GM23338 (cell line): ENCODE results near the gene ZNF692. TPM values are rescaled to one million over a fixed set of nuclear protein-coding genes. Genes with fewer than 3 reads are reported as not detected.
A peak's percentile ranks its signal among the peaks of the same experiment; 100 is the strongest.

Experiments
- ATAC-seq: fragments of 200-7000 bp; cut with Tn5 transposase; 3 replicates; pipeline ENCODE4 v1.9.1; 2020
- DNase-seq: peaks from one replicate; pipeline ENCODE4 v3.0.0-alpha.2; 2015; ENCODE audit warnings: low spot score
- H2AFZ ChIP-seq: fragments of 200-600 bp; sonication (generic); 2 replicates; pipeline ENCODE4 v1.8.0; 2016; ENCODE audit warnings: antibody characterized with exemption, mild to moderate bottlenecking, moderate library complexity
- H3F3A ChIP-seq: fragments of 200-600 bp; sonication (generic); replicated peaks from 2 replicates; pipeline ENCODE4 v1.8.0; 2017; ENCODE audit warnings: antibody characterized with exemption, mixed run types, low read depth
- H3K27ac ChIP-seq: fragments of 200-600 bp; sonication (generic); 2 replicates; pipeline ENCODE4 v1.6.1; 2016; ENCODE audit warnings: low read depth
- H3K27me3 ChIP-seq: fragments of 200-600 bp; sonication (generic); 2 replicates; pipeline ENCODE4 v1.8.0; 2016; ENCODE audit warnings: mild to moderate bottlenecking, mixed run types, moderate library complexity; ENCODE audit not compliant: insufficient read depth
- H3K36me3 ChIP-seq: fragments of 200-600 bp; sonication (generic); 2 replicates; pipeline ENCODE4 v1.8.0; 2016; ENCODE audit warnings: mild to moderate bottlenecking; ENCODE audit not compliant: insufficient read depth
- H3K4me1 ChIP-seq: fragments of 200-600 bp; sonication (generic); 2 replicates; pipeline ENCODE4 v1.8.0; 2016; ENCODE audit warnings: mild to moderate bottlenecking, moderate library complexity; ENCODE audit not compliant: insufficient read depth
- H3K4me2 ChIP-seq: fragments of 200-600 bp; sonication (generic); 2 replicates; pipeline ENCODE4 v1.7.1; 2017; ENCODE audit warnings: mixed run types
- H3K4me3 ChIP-seq: fragments of 200-600 bp; sonication (generic); 2 replicates; pipeline ENCODE4 v1.6.1; 2016; ENCODE audit warnings: mixed run types
- H3K79me2 ChIP-seq: fragments of 200-600 bp; sonication (generic); replicated peaks from 2 replicates; pipeline ENCODE4 v1.8.0; 2017; ENCODE audit warnings: mild to moderate bottlenecking; ENCODE audit not compliant: insufficient read depth
- H3K9me2 ChIP-seq: fragments of 200-600 bp; sonication (generic); 2 replicates; pipeline ENCODE4 v1.8.0; 2017; ENCODE audit not compliant: insufficient read depth
- H4K20me1 ChIP-seq: fragments of 200-600 bp; sonication (generic); replicated peaks from 2 replicates; pipeline ENCODE4 v1.8.0; 2017; ENCODE audit warnings: mild to moderate bottlenecking; ENCODE audit not compliant: insufficient read depth
- H3K27ac Mint-ChIP-seq: 2 replicates; pipeline ENCODE4 v1.8.0; 2020; ENCODE audit warnings: inconsistent platforms, mild to moderate bottlenecking, moderate library complexity, mixed read lengths
- H3K27me3 Mint-ChIP-seq: 3 replicates; pipeline ENCODE4 v1.8.0; 2022; ENCODE audit warnings: low read depth, mild to moderate bottlenecking, moderate library complexity, mixed read lengths, inconsistent platforms; ENCODE audit not compliant: insufficient read depth, poor library complexity
- H3K36me3 Mint-ChIP-seq: 3 replicates; pipeline ENCODE4 v1.8.0; 2021; ENCODE audit warnings: low read depth, mild to moderate bottlenecking, inconsistent platforms, moderate library complexity, mixed read lengths
- H3K4me1 Mint-ChIP-seq: 3 replicates; pipeline ENCODE4 v1.8.0; 2020; ENCODE audit warnings: mild to moderate bottlenecking, inconsistent platforms, mixed read lengths
- H3K4me3 Mint-ChIP-seq: 3 replicates; pipeline ENCODE4 v1.8.0; 2021; ENCODE audit warnings: moderate library complexity, mild to moderate bottlenecking, inconsistent platforms, mixed read lengths
- H3K9me3 Mint-ChIP-seq: 3 replicates; pipeline ENCODE4 v1.8.0; 2020; ENCODE audit warnings: moderate library complexity, mild to moderate bottlenecking, inconsistent platforms, mixed read lengths
- CREB1 ChIP-seq: fragments of 250-450 bp; sonication (Bioruptor Pico); IDR thresholded peaks from 2 replicates; pipeline ENCODE4 v1.5.0; 2020; ENCODE audit warnings: low read depth, mild to moderate bottlenecking, moderate library complexity
- EZH2 ChIP-seq: fragments of 200-600 bp; sonication (generic); IDR thresholded peaks from one replicate; pipeline ENCODE4 v1.8.0; 2017; ENCODE audit warnings: antibody characterized with exemption, mild to moderate bottlenecking, low read depth; ENCODE audit not compliant: unreplicated experiment
- EZH2phosphoT487 ChIP-seq: fragments of 200-600 bp; sonication (generic); IDR thresholded peaks from one replicate; pipeline ENCODE4 v1.8.1; 2018; ENCODE audit warnings: antibody characterized with exemption; ENCODE audit not compliant: unreplicated experiment
- JUNB ChIP-seq: IDR thresholded peaks from one replicate; pipeline ENCODE4 v1.6.1; 2016; ENCODE audit warnings: antibody characterized with exemption; ENCODE audit not compliant: unreplicated experiment
- NANOG ChIP-seq: IDR thresholded peaks from 2 replicates; pipeline ENCODE4 v1.6.1; 2016; ENCODE audit warnings: antibody characterized with exemption, borderline replicate concordance
- ZNF114 ChIP-seq: fragments of 250-450 bp; sonication (Bioruptor Pico); IDR thresholded peaks from 2 replicates; pipeline ENCODE4 v1.5.0; 2020; ENCODE audit warnings: mild to moderate bottlenecking, moderate library complexity
- ZNF331 ChIP-seq: fragments of 250-450 bp; sonication (Bioruptor Pico); IDR thresholded peaks from 2 replicates; pipeline ENCODE4 v1.5.0; 2020; ENCODE audit warnings: low read depth, mild to moderate bottlenecking, moderate library complexity
- polyA plus RNA-seq: library from polyadenylated mRNA; unstranded; fragments of >200 nt; fragmentation: Nextera tagmentation; extraction: Ambion mirVana; gene quantifications from 2 replicates; pipeline ENCODE4 v1.2.1, GENCODE V29; 2016
- total RNA-seq: library from RNA; depleted of rRNA; stranded (reverse); fragments of >200 nt; shearing (Covaris generic); gene quantifications from 2 replicates; pipeline ENCODE4 v1.2.3, GENCODE V29; 2014
- TF ChIP-seq, protein P1 (sequence below): fragments of 250-450 bp; sonication (Bioruptor Pico); IDR thresholded peaks from 2 replicates; pipeline ENCODE4 v1.5.0; 2020; ENCODE audit warnings: mild to moderate bottlenecking, moderate library complexity

ZNF692 gene
- total and polyA plus RNA-seq, 2 experiments from 2014 or later: 41.2 to 57.1 TPM

DNA sequence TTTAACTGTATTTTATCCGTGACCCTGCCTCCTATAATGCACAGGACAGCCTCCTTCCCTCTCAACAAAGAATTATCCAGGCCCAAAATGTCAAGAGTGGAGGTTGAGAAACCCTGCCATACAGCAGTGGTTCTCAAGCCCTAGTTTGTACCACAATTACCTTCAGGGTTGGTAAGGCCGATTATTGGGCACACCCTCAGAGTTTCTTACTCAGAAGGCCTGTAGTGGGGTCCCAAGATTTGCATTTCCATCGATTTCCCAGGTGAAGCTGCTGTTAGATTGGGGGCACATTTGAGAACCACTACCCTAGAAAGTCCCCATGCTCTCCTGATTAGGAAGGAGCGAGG lies 46.8 kb upstream of the ZNF692 start (continued):
- TF ChIP-seq, protein P1, sequence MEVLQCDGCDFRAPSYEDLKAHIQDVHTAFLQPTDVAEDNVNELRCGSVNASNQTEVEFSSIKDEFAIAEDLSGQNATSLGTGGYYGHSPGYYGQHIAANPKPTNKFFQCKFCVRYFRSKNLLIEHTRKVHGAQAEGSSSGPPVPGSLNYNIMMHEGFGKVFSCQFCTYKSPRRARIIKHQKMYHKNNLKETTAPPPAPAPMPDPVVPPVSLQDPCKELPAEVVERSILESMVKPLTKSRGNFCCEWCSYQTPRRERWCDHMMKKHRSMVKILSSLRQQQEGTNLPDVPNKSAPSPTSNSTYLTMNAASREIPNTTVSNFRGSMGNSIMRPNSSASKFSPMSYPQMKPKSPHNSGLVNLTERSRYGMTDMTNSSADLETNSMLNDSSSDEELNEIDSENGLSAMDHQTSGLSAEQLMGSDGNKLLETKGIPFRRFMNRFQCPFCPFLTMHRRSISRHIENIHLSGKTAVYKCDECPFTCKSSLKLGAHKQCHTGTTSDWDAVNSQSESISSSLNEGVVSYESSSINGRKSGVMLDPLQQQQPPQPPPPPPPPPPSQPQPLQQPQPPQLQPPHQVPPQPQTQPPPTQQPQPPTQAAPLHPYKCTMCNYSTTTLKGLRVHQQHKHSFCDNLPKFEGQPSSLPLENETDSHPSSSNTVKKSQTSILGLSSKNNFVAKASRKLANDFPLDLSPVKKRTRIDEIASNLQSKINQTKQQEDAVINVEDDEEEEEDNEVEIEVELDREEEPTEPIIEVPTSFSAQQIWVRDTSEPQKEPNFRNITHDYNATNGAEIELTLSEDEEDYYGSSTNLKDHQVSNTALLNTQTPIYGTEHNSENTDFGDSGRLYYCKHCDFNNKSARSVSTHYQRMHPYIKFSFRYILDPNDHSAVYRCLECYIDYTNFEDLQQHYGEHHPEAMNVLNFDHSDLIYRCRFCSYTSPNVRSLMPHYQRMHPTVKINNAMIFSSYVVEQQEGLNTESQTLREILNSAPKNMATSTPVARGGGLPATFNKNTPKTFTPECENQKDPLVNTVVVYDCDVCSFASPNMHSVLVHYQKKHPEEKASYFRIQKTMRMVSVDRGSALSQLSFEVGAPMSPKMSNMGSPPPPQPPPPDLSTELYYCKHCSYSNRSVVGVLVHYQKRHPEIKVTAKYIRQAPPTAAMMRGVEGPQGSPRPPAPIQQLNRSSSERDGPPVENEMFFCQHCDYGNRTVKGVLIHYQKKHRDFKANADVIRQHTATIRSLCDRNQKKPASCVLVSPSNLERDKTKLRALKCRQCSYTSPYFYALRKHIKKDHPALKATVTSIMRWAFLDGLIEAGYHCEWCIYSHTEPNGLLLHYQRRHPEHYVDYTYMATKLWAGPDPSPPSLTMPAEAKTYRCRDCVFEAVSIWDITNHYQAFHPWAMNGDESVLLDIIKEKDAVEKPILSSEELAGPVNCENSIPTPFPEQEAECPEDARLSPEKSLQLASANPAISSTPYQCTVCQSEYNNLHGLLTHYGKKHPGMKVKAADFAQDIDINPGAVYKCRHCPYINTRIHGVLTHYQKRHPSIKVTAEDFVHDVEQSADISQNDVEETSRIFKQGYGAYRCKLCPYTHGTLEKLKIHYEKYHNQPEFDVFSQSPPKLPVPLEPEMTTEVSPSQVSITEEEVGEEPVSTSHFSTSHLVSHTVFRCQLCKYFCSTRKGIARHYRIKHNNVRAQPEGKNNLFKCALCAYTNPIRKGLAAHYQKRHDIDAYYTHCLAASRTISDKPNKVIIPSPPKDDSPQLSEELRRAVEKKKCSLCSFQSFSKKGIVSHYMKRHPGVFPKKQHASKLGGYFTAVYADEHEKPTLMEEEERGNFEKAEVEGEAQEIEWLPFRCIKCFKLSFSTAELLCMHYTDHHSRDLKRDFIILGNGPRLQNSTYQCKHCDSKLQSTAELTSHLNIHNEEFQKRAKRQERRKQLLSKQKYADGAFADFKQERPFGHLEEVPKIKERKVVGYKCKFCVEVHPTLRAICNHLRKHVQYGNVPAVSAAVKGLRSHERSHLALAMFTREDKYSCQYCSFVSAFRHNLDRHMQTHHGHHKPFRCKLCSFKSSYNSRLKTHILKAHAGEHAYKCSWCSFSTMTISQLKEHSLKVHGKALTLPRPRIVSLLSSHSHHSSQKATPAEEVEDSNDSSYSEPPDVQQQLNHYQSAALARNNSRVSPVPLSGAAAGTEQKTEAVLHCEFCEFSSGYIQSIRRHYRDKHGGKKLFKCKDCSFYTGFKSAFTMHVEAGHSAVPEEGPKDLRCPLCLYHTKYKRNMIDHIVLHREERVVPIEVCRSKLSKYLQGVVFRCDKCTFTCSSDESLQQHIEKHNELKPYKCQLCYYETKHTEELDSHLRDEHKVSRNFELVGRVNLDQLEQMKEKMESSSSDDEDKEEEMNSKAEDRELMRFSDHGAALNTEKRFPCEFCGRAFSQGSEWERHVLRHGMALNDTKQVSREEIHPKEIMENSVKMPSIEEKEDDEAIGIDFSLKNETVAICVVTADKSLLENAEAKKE (CRISPR knock-in tag): no peak
- TF ChIP-seq JUNB: no peak

DNA sequence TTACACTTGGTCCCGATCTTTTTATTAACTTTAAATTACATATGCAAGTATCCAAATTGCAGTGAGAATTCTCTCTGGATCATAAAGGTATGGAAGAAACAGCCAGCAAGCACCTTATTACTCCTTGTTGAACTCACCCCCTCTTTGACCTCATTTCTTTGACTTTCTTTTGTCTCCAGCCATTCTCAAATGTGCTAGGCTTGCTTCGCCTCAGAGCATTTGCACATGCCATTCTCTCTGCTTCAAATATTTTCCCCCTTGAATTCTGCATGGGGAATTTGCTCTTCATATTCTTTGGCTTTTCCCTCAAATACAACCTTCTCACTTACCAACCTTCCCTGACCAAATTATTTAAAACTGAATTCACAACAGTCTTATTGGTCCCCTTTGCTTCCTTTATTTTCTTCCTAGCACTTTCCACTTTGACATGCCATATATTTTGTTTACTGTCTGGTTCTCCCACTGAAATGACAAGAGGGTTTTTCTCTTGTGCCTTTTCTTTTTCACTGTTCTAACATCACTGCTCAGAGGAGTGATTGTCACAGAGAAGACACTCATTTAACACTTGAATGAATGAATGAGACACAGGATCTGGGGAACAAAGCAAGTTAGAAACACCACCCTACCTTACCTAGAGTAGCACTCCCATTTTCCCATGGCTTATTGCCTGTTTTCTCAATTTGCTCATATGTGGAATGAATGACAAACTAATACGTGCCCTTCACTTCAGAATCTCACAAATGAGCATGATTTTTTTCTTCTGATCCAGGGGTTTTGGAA lies 45.7 kb upstream of the ZNF692 start:
- Mint-ChIP-seq H3K9me3 (no peaks in the 10 kb centered on the region), H3K27ac (0 out of 2 replicates have a peak overlapping the region, but pooled peaks have one; percentile 95), H3K27me3 (peaks cover 5% of the 10 kb centered on the region), H3K4me1 (peaks cover 35% of the 10 kb centered on the region), H3K4me3 (peak overlapping the region; percentile 87; the same call in 2 of the 3 replicates), H3K36me3 (peaks cover 3% of the 10 kb centered on the region)
- Histone ChIP-seq H3K4me3 (no peak overlapping the region), H3K9me2 (no peaks in the 10 kb centered on the region), H3K4me1 (peaks cover 23% of the 10 kb centered on the region), H3K27ac (peak overlapping the region; percentile 92; the same call in 1 of the 2 replicates), H3K4me2 (peak overlapping the region; percentile 89), H4K20me1 (no peaks in the 10 kb centered on the region), H2AFZ (peak overlapping the region; percentile 70; the same call in 1 of the 2 replicates), H3K27me3 (no peaks in the 10 kb centered on the region; the same call in 1 of the 2 replicates), H3F3A (no peaks in the 10 kb centered on the region), H3K79me2 (peaks cover 30% of the 10 kb centered on the region), H3K36me3 (no peaks in the 10 kb centered on the region)
- no peak for ATAC-seq
- no peak for DNase-seq
- no peak for TF ChIP-seq CREB1 (CRISPR knock-in tag)
- no peak for TF ChIP-seq NANOG
- no peak for TF ChIP-seq ZNF114 (CRISPR knock-in tag)
- TF ChIP-seq, protein P1 (CRISPR knock-in tag): no peak
- no peak for TF ChIP-seq EZH2
- no peak for TF ChIP-seq EZH2phosphoT487
- no peak for TF ChIP-seq ZNF331
